ENCODE results near the gene PKD2L2.

PKD2L2 gene

DNA sequence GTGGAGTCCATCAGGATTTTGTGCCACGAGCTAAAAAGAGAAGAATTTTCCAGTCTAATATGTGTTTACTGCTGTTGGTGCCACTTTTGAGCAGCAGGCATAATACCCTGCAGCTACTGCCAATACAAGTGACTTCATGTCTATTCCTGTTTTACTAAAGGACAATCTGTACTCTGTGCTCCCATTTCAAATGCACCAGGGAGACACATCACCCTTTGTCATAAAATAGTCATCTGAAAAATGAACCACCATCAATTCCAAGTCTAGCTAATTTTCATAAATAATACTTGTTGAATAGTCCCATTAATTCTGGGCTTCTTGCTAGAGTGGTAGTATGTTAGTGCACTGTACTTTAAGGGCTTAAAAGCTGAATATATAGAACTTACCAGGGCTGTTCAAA is 8.9 kb upstream of the PKD2L2 start:
- no peaks in the 10 kb centered on the region for H3K9me3 ChIP-seq (ENCODE audit: control insufficient read depth, insufficient read depth, low read depth, low read length)
- no peak for TF ChIP-seq SCRT1 (tag by site-specific recombination; IDR thresholded peaks at IDR 0.05; ENCODE audit: borderline replicate concordance)
- no peak for TF ChIP-seq GLI2 (tag by site-specific recombination; IDR thresholded peaks at IDR 0.05; ENCODE audit: borderline replicate concordance, low read depth)
- no peak for TF ChIP-seq ZSCAN23 (tag by site-specific recombination; IDR thresholded peaks at IDR 0.05)
- no peak for TF ChIP-seq CTCF (tag by site-specific recombination; IDR thresholded peaks at IDR 0.05)
- no peak for TF ChIP-seq ZNF704 (tag by site-specific recombination; IDR thresholded peaks at IDR 0.05)
- TF ChIP-seq KLF10 (tag by site-specific recombination; IDR thresholded peaks at IDR 0.05): no peak
- no peak for TF ChIP-seq ZNF837 (tag by site-specific recombination; IDR thresholded peaks at IDR 0.05)
- TF ChIP-seq HOXD13 (CRISPR knock-in tag; IDR thresholded peaks at IDR 0.05; ENCODE audit: borderline replicate concordance): no peak
- no peak for TF ChIP-seq HIC1 (tag by site-specific recombination; IDR thresholded peaks at IDR 0.05)
- TF ChIP-seq ZNF274 (IDR thresholded peaks at IDR 0.05; ENCODE audit: low read length): no peak
- TF ChIP-seq ZNF274 (tag by site-specific recombination; IDR thresholded peaks at IDR 0.05; ENCODE audit: borderline replicate concordance): no peak
- no peaks in the 10 kb centered on the region; the same call in 1 of the 2 replicates for H3K4me1 ChIP-seq (ENCODE audit: control insufficient read depth, insufficient read depth, low read length)
- ChIA-PET POLR2A (interaction anchor here (1.7 kb wide), 1 partner anchor 9 kb away, joined by 6 read pairs; the partner anchor contains the start of gene PKD2L2), CTCF (interaction anchor here (0.6 to 1.2 kb wide), 2 partner anchors 58 to 188 kb away, joined by 3 to 4 read pairs; no protein-coding TSS in a partner anchor)
- H3K36me3 ChIP-seq (ENCODE audit: control insufficient read depth in 2 of 2, insufficient read depth in 1 of 2, low read length in 2 of 2): peaks cover 0 to 8% of the 10 kb centered on the region in 2 experiments; a peak in 2 of 3 replicates
- H3K27ac ChIP-seq (ENCODE audit: extremely low read depth, low read depth, low read length): no peak overlapping the region
- H3K4me3 ChIP-seq (ENCODE audit: low read depth, low read length): no peak overlapping the region

- POLR2A ChIA-PET: interaction anchor here (0.6 kb wide), 2 partner anchors 8 to 25 kb away, joined by 3 to 5 read pairs; no protein-coding TSS in a partner anchor
- Histone ChIP-seq H3K9me3 (ENCODE audit: control insufficient read depth, insufficient read depth, low read depth, low read length) (no peaks in the 10 kb centered on the region), H3K36me3 (ENCODE audit: control insufficient read depth in 2 of 2, insufficient read depth in 1 of 2, low read length in 2 of 2) (peaks cover 0 to 4% of the 10 kb centered on the region in 2 experiments; a peak in 2 of 3 replicates), H3K4me3 (ENCODE audit: low read depth, low read length) (no peak overlapping the region), H3K27ac (ENCODE audit: extremely low read depth, low read depth, low read length) (no peak overlapping the region), H3K4me1 (ENCODE audit: control insufficient read depth, insufficient read depth, low read length) (peaks cover 11% of the 10 kb centered on the region)
- TF ChIP-seq FEZF1 (tag by site-specific recombination; IDR thresholded peaks at IDR 0.05) (peak; percentile 44), RBAK (tag by site-specific recombination; IDR thresholded peaks at IDR 0.05) (no peak)
- CTCF ChIA-PET: interaction anchor here (0.6 to 2.6 kb wide), 4 partner anchors 17 to 181 kb away, joined by 3 to 8 read pairs (median 4); no protein-coding TSS in a partner anchor
These were observed 1.4 kb upstream of the PKD2L2 start for GRCh38 chr5:137887831-137888230.

DNA sequence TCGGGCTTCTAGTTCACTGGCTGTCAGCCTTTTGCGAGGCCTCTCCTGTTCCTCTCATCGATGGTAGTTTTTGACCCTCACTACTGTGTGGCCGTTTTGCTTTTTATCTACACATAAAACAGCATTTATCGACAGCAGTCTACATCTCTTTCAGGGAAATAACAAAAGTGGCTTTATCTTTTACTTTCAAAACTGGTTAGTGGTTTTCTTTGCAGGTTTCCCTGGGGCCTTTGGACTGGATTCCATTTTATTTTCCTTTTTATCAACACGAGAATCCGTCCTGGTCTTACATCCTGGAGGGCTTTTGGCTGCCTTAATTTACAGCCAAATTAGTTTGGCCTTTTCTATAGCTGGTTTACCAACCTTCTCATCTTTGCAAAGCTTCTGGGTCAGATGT is 793 bp upstream of the PKD2L2 start:
- H3K27ac ChIP-seq (ENCODE audit: extremely low read depth, low read depth, low read length): peak overlapping the region; percentile 59
- H3K4me3 ChIP-seq (ENCODE audit: low read depth, low read length): peak overlapping the region; percentile 56
- CTCF ChIA-PET: interaction anchor here (0.6 to 2.6 kb wide), 5 partner anchors 18 to 180 kb away, joined by 3 to 8 read pairs (median 4); no protein-coding TSS in a partner anchor

More for the DNA sequence above, 793 bp upstream of the PKD2L2 start:
- TF ChIP-seq, protein P1, sequence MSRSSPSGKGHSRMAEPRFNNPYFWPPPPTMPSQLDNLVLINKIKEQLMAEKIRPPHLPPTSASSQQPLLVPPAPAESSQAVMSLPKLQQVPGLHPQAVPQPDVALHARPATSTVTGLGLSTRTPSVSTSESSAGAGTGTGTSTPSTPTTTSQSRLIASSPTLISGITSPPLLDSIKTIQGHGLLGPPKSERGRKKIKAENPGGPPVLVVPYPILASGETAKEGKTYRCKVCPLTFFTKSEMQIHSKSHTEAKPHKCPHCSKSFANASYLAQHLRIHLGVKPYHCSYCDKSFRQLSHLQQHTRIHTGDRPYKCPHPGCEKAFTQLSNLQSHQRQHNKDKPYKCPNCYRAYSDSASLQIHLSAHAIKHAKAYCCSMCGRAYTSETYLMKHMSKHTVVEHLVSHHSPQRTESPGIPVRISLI (tag by site-specific recombination; IDR thresholded peaks at IDR 0.05): 0 out of 2 replicates have a peak, but pooled peaks have one; percentile 3
- TF ChIP-seq ZNF146 (tag by site-specific recombination; IDR thresholded peaks at IDR 0.05): no peak
- TF ChIP-seq PRDM1 (tag by site-specific recombination; IDR thresholded peaks at IDR 0.05): peak; percentile 81
- Histone ChIP-seq H3K36me3 (ENCODE audit: control insufficient read depth in 2 of 2, insufficient read depth in 1 of 2, low read length in 2 of 2) (no peaks in the 10 kb centered on the region; a peak in 1 of 3 replicates), H3K9me3 (ENCODE audit: control insufficient read depth, insufficient read depth, low read depth, low read length) (no peaks in the 10 kb centered on the region), H3K4me1 (ENCODE audit: control insufficient read depth, insufficient read depth, low read length) (peaks cover 11% of the 10 kb centered on the region)
- POLR2A ChIA-PET: interaction anchor here (0.6 to 1.5 kb wide), 3 partner anchors 26 to 105 kb away, joined by 3 to 10 read pairs (median 3); no protein-coding TSS in a partner anchor
